HFFc6 (cell line): ENCODE results near the gene PIAS3. TPM values are rescaled to one million over a fixed set of nuclear protein-coding genes. Genes with fewer than 3 reads are reported as not detected.
A peak's percentile ranks its signal among the peaks of the same experiment; 100 is the strongest.

Experiments
- DNase-seq: peaks from one replicate; pipeline ENCODE4 v3.0.0-alpha.2; 2018
- H3K27ac Mint-ChIP-seq: 2 replicates; pipeline ENCODE4 v1.8.0; 2020; ENCODE audit warnings: mild to moderate bottlenecking, mixed read lengths
- H3K27me3 Mint-ChIP-seq: 2 replicates; pipeline ENCODE4 v1.8.0; 2021; ENCODE audit warnings: mild to moderate bottlenecking, moderate library complexity, mixed read lengths; ENCODE audit not compliant: insufficient read depth
- H3K36me3 Mint-ChIP-seq: 2 replicates; pipeline ENCODE4 v1.8.0; 2021; ENCODE audit warnings: low read depth, mixed read lengths
- H3K4me1 Mint-ChIP-seq: 2 replicates; pipeline ENCODE4 v1.8.0; 2020; ENCODE audit warnings: low read depth, mixed read lengths
- H3K4me3 Mint-ChIP-seq: 2 replicates; pipeline ENCODE4 v1.8.0; 2020; ENCODE audit warnings: mild to moderate bottlenecking, moderate library complexity, mixed read lengths
- H3K9me3 Mint-ChIP-seq: 2 replicates; pipeline ENCODE4 v1.8.0; 2020; ENCODE audit warnings: mild to moderate bottlenecking, mixed read lengths
- CTCF ChIP-seq: fragments of 200-600 bp; sonication (generic); IDR thresholded peaks from 2 replicates; pipeline ENCODE4 v1.5.0; 2021; ENCODE audit warnings: antibody characterized with exemption, mild to moderate bottlenecking
- long read RNA-seq: library from polyadenylated mRNA; unstranded; transcript quantifications from one replicate; pipeline ENCODE4 v2.0.0, GENCODE V29; 2019
- total RNA-seq, 6 experiments: library from RNA; stranded (reverse); fragmentation: NEBNext Ultra II Directional; extraction: Animal tissue kit (Norgen Biotek cat#: 25700); gene quantifications; 2 replicates in 1 of 6; 3 replicates in 5 of 6; pipeline ENCODE4 v1.2.3, GENCODE V29; 2021

Gene PIAS3
- total RNA-seq = 10 to 100 TPM; 45.2 to 53.8 (median 51.6) TPM
- long read RNA-seq, transcript PIAS3-203 (14 exons, 2,901 nt) = major isoform, 9 of 42 reads
- long read RNA-seq, partial matches to known transcripts = 8 of 42 reads
- long read RNA-seq, other reads (novel, unspliced or antisense) = 24 of 42 reads

GRCh38 chr1:145858901-145859490 lies at the start of gene PIAS3:
Gene PIAS3 (minus strand): TSS chr1:145859081. CDS start chr1:145858990, 91 bp downstream.
- no peaks in the 10 kb centered on the region for H3K9me3 Mint-ChIP-seq
- peak; percentile 91 for DNase-seq
- H3K27ac Mint-ChIP-seq = peak within 1 kb of the TSS; percentile 91
- H3K4me3 Mint-ChIP-seq = peak within 1 kb of the TSS; percentile 98
- peaks cover 14% of the 10 kb centered on the region; the same call in 1 of the 2 replicates for H3K36me3 Mint-ChIP-seq
- TF ChIP-seq CTCF = no peak
- peaks cover 18% of the 10 kb centered on the region for H3K4me1 Mint-ChIP-seq
- H3K27me3 Mint-ChIP-seq = peaks cover 9% of the 10 kb centered on the region

- peak overlapping the region; percentile 17 for H3K27ac Mint-ChIP-seq
- peaks cover 15% of the 10 kb centered on the region; the same call in 1 of the 2 replicates for H3K36me3 Mint-ChIP-seq
- no peak overlapping the region for H3K4me3 Mint-ChIP-seq
- peaks cover 25% of the 10 kb centered on the region for H3K4me1 Mint-ChIP-seq
- no peaks in the 10 kb centered on the region; the same call in 1 of the 2 replicates for H3K27me3 Mint-ChIP-seq
- no peak for TF ChIP-seq CTCF
- DNase-seq = no peak
- H3K9me3 Mint-ChIP-seq = no peaks in the 10 kb centered on the region
These were observed 49.8 kb upstream of the PIAS3 start for GRCh38 chr1:145908653-145909052.

- no peak for TF ChIP-seq CTCF
- no peak for DNase-seq
- Mint-ChIP-seq H3K4me1 (peaks cover 25% of the 10 kb centered on the region), H3K9me3 (no peaks in the 10 kb centered on the region), H3K27me3 (no peaks in the 10 kb centered on the region; the same call in 1 of the 2 replicates), H3K27ac (peak overlapping the region; percentile 53), H3K4me3 (no peak overlapping the region), H3K36me3 (peaks cover 4% of the 10 kb centered on the region; the same call in 1 of the 2 replicates)
These were observed 48.3 kb upstream of the PIAS3 start for GRCh38 chr1:145906954-145907753.

GRCh38 chr1:145901312-145902021 lies 42.6 kb upstream of the PIAS3 start:
- Mint-ChIP-seq H3K36me3 (peaks cover 6% of the 10 kb centered on the region; the same call in 1 of the 2 replicates), H3K27ac (no peak overlapping the region), H3K9me3 (no peaks in the 10 kb centered on the region), H3K4me3 (no peak overlapping the region), H3K4me1 (no peaks in the 10 kb centered on the region), H3K27me3 (peaks cover 1% of the 10 kb centered on the region; the same call in 1 of the 2 replicates)
- no peak for TF ChIP-seq CTCF
- no peak for DNase-seq

GRCh38 chr1:145898756-145899155 lies 39.9 kb upstream of the PIAS3 start:
- H3K27me3 Mint-ChIP-seq = peaks cover 1% of the 10 kb centered on the region; the same call in 1 of the 2 replicates
- peaks cover 6% of the 10 kb centered on the region; the same call in 1 of the 2 replicates for H3K36me3 Mint-ChIP-seq
- H3K9me3 Mint-ChIP-seq = no peaks in the 10 kb centered on the region
- no peak overlapping the region for H3K4me3 Mint-ChIP-seq
- H3K27ac Mint-ChIP-seq = no peak overlapping the region
- peaks cover under 1% of the 10 kb centered on the region; the same call in 1 of the 2 replicates for H3K4me1 Mint-ChIP-seq
- no peak for DNase-seq
- TF ChIP-seq CTCF = no peak
